WI38 (cell line): Measurements from ENCODE around the gene UNC13C.

Experiments used
- H3K4me3 ChIP-seq: 2 replicates; pipeline ENCODE4 v1.5.1; 2011; ENCODE audit warnings: low read depth, mild to moderate bottlenecking, control low read depth, low read length
- CTCF ChIP-seq: IDR thresholded peaks from 2 replicates; pipeline ENCODE4 v1.5.1; 2012; ENCODE audit warnings: low read depth, mild to moderate bottlenecking, control low read depth, low read length

The UNC13C gene

GRCh38 chr15:54149115-54149531 lies 170.9 kb downstream of the UNC13C start:
- no peak for TF ChIP-seq CTCF
- no peak overlapping the region for H3K4me3 ChIP-seq

- no peak for TF ChIP-seq CTCF
- no peak overlapping the region for H3K4me3 ChIP-seq
Measured at GRCh38 chr15:54150255-54150654, 172.0 kb downstream of the UNC13C start.

- H3K4me3 ChIP-seq, result no peak overlapping the region
- no peak for TF ChIP-seq CTCF
Measured at GRCh38 chr15:54159012-54159411, 180.8 kb downstream of the UNC13C start.

- no peak for TF ChIP-seq CTCF
- H3K4me3 ChIP-seq, result no peak overlapping the region
Measured at GRCh38 chr15:54187325-54187724, 209.1 kb downstream of the UNC13C start.

GRCh38 chr15:54197995-54198394 lies 219.8 kb downstream of the UNC13C start:
- no peak overlapping the region for H3K4me3 ChIP-seq
- no peak for TF ChIP-seq CTCF

GRCh38 chr15:54206586-54207321 lies 228.5 kb downstream of the UNC13C start:
- H3K4me3 ChIP-seq, result no peak overlapping the region
- TF ChIP-seq CTCF, result no peak

- no peak overlapping the region for H3K4me3 ChIP-seq
- TF ChIP-seq CTCF, result no peak
Measured at GRCh38 chr15:54208786-54209185, 230.5 kb downstream of the UNC13C start.
